Measurements from ENCODE around the gene TEKTIP1.
"Not testable (repeated sequence)": the region's sequence is repeated elsewhere in the genome, so short reads cannot be mapped to it uniquely, and the experiment has no call there.

The TEKTIP1 gene

DNA sequence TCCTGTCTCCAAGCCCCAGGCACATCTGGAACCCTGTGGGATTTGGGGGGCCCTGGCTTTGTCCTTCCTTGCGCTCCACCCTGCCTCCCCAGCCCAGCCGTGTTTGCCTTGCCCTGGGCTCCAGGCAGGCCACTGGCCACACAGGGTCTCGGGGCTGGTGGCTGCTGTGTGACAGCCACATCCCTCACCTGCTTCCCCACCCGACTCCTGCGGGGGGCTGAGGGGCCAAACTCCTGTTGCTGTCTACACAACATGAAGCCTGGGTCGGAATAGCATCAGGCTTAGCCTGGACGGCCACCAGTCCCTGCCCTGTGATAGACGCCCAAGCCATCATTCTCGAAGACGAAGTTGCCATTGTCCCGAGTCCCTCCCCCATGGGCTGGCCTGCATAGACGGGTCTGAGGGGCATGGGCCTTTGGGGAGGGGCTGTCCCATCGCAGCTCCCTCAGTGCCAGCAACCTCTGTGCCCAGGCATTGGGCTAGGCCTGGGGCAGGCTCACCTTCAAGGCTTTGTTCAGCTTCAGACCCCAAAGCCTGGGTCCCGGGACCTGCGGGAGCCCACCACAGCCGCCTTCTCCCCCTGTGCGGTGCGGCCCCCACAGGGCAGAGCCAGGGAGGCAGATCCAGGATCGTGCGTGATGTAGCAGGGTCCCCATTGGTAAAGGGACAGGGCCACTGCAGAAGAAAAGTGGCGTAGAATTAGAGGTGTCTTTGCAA, 15.5 kb upstream of the TEKTIP1 start:
- no peak for DNase-seq (ENCODE audit: low read depth in 2 of 2)

DNA sequence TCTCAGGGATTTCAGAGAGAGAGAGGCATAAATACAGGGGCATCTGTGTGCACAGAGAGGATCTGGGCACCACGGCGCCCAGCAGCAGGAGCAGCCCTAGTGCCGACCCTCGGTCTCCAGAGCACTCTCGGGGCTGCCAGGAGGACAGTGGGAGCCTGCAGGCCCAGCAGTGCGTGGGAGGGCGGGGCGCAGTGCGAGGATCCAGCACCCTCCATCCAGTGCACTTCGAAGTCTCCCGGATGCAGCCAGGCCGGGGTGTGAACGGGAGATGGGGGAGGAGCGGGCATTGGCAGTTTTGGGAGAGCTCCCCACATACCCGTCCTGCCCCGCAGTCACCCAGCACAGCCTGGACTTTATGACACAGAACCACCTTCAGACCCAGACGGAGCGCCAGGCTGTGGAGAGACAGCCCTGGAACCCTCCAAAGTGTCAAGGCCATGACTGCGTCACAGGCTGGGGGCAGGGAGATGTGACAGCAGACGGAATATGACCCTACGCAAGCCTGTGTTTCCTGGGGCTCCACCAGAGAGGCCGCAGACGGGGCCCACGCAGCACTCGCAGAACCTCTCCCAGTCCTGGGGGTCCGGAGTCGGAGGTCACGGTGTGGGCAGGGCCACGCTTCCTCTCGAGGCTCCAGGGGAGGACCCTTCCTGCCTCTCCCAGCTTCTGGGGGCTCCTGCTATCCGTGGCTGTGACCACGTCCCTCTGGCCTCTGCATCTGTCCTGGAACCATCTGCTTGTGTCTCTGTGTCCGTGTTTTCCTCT, 14.7 kb upstream of the TEKTIP1 start:
- DNase-seq (ENCODE audit: low read depth in 2 of 2) = no peak

- no peak for DNase-seq (ENCODE audit: low read depth in 2 of 2)
These were observed 14.0 kb upstream of the TEKTIP1 start for GRCh38 chr19:3524904-3525451.

- no peak for DNase-seq (ENCODE audit: low read depth in 2 of 2)
These were observed 12.3 kb upstream of the TEKTIP1 start for GRCh38 chr19:3526507-3527237.

DNA sequence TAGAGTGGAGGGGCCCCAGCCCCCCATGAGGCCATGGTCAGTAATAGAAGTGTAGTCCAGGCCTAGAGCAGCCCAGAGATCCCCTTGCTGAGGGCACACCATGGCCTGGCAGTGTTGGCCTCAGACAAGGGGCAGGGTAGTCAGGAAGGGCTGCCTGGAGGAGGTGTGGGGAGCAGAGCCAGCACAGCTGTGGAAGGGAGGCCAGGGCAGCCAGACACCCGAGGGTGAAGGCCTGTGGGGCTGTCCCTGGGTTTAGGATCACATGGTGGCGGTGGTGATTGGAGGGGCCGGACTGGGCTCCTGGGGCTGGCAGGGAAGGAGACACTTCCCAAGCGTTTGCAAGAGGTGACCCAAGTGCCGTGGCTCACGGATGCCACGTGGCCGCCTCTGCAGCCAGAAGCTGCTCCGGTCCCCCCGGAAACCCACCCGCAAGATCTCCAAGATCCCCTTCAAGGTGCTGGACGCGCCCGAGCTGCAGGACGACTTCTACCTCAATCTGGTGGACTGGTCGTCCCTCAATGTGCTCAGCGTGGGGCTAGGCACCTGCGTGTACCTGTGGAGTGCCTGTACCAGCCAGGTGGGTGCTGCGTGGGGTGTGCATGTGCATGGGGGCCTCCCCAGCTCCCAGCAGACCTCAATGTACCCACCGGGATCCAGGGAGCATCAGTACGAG, 11.6 kb upstream of the TEKTIP1 start:
- no peak for DNase-seq (ENCODE audit: low read depth in 2 of 2)

DNA sequence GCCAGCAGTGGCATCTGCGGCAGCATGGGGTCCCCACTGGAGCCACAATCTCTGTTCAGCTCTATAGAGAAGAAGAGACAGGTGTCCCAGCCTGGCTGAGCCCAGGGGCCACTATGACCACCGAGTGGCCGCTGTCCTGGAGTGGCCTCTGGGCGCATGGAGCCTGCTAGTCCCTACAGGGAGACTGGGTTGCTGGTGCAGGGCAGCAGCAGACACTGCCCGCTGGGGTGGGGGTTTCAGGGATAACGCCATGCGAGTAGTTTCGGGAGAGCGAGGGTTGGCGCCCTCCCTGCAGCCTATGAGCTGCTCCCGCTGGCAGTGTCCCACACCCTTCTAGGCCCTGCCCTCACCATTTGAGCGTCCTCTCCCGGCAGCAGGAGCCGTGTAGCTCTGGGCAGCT, 10.9 kb upstream of the TEKTIP1 start:
- no peak for DNase-seq (ENCODE audit: low read depth in 2 of 2)

DNA sequence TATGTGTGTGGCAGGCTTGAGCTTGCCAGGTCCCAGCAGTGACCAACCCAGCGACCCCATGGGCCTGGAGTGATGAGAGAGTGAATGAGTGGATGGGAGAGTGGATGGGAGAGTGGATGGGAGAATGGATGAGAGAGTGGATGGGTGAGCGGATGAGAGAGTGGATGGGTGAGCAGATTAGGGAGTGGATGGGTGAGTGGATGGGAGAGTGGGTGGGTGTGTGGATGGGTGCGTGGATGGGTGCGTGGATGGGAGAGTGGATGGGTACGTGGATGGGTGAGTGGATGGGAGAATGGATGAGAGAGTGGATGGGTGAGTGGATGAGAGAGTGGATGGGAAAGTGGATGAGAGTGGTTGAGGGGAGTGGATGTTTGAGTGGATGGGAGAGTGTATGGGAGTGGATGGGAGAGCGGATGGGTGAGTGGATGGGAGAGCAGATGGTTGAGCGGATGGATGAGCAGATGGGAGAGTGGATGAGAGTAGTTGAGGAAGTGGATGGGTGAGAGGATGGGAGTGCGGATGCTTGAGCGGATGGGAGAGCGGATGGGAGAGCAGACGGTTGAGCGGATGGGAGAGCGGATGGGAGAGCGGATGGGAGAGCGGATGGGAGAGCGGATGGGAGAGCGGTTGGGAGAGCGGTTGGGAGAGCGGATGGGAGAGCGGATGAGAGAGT, 10.3 kb upstream of the TEKTIP1 start:
- DNase-seq (ENCODE audit: low read depth in 2 of 2) = no peak

DNA sequence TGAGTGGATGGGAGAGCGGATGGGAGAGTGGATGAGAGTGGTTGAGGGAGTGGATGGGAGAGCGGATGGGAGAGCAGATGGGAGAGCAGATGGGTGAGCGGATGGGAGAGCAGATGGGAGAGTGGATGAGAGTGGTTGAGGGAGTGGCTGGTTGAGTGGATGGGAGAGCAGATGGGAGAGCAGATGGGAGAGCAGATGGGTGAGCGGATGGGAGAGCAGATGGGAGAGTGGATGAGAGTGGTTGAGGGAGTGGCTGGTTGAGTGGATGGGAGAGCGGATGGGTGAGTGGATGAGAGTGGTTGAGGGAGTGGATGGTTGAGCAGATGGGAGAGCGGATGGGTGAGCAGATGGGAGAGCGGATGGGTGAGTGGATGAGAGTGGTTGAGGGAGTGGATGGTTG, 9.7 kb upstream of the TEKTIP1 start:
- DNase-seq (ENCODE audit: low read depth in 2 of 2) = not testable (repeated sequence)

GRCh38 chr19:3530389-3530788, 8.6 kb upstream of the TEKTIP1 start:
- DNase-seq (ENCODE audit: low read depth in 2 of 2) = no peak

GRCh38 chr19:3531716-3532115, 7.3 kb upstream of the TEKTIP1 start:
- DNase-seq (ENCODE audit: low read depth in 2 of 2) = no peak

- DNase-seq (ENCODE audit: low read depth in 2 of 2) = no peak
These were observed 6.7 kb upstream of the TEKTIP1 start for GRCh38 chr19:3532154-3532786.

GRCh38 chr19:3533033-3533432, 5.9 kb upstream of the TEKTIP1 start:
- DNase-seq (ENCODE audit: low read depth in 2 of 2) = no peak

- DNase-seq (ENCODE audit: low read depth in 2 of 2) = no peak
These were observed 5.3 kb upstream of the TEKTIP1 start for GRCh38 chr19:3533563-3534216.

GRCh38 chr19:3534375-3535234, 4.4 kb upstream of the TEKTIP1 start:
- no peak for DNase-seq (ENCODE audit: low read depth in 2 of 2)

DNA sequence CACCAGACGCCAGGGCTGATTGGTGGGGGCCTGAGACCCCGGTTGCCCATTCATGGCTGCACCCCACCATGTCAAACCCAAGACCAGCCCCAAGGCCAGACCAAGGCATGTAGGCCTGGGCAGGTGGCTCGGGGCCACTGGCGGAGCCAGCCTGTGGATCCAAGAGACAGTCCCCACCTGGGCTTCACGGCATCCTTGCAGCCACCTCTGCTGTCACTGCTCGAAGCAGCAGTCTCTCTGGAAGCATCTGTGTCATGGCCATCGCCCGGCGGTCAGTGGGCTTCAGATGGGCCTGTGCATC, 3.8 kb upstream of the TEKTIP1 start:
- no peak for DNase-seq (ENCODE audit: low read depth in 2 of 2)

DNA sequence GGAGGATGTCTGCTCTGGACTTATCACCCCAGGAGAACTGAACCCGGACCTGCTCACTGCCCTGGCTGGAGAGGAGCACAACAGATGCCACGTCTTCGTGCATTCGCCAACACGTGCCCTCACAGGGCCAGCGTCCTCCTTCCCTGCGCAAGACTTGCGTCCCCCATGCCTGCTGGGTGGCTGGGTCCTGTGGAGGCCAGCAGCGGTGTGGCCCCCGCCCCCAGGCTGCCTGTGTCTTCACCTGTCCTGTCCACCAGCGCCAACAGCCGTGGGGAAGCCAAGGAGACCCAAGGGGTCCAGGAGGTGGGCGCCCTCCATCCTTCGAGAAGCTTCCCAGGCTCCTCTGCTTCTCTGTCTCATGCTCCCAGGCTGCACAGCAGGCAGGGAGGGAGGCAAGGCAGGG, 3.4 kb upstream of the TEKTIP1 start:
- no peak for DNase-seq (ENCODE audit: low read depth in 2 of 2)

- DNase-seq (ENCODE audit: low read depth in 2 of 2) = no peak
These were observed 3.0 kb upstream of the TEKTIP1 start for GRCh38 chr19:3535981-3536380.

DNA sequence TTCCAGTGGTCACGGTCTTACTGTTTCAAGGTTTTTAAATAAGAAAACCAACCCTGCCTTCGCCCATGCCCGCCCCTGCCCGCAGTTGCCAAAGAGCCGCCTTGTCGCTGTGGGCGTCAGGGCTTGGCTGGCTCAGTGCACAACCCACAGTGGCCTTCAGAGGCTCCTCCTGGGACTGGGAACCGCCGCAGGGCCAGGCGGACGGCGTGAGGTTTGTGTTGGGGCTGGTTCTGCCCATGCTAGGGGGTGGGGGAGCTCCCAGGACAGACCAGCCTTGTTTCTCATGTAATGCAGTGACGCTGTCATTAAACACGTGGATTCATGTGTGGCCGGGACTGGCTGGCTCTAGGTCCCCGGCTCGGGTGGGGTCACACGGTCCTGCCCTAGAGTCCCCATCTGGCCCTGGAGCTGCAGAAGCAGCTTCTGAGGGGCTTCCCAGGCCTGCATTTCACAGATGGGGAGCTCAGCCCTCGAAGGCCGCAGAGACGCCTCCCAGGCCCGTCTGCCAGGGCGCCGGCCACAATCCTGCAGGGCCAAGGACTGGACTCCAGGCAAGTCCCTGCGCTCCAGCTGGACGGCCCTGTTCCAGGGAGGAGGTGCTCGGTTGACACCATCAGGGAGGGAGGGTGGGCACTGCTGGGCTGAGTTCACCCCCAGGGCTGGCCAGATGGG, 2.4 kb upstream of the TEKTIP1 start:
- no peak for DNase-seq (ENCODE audit: low read depth in 2 of 2)

DNA sequence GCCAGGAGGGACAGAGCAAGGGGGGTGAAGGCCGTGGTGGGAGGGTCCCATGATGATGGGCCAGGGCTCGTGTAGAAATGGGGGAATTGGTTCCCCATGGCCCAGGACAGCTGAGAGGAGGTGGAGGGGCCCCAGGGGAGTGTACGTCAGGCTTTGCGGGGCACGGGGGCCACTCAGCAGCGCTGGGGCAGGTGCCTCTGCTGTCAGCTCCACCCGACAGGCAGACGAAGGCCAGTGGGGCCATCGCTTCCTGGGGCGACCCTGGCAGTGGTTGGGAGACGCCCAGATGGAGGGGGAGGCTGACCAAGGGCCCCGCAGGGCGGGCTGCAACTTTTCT, 1.9 kb upstream of the TEKTIP1 start:
- no peak for DNase-seq (ENCODE audit: low read depth in 2 of 2)

All from stimulated activated CD4-positive, alpha-beta T cell treated with anti-CD3 and anti-CD28 coated beads, Interleukin-15, amount 100 ng/mL, for 48 hours (primary cell).